Measurements from ENCODE around the gene TUBGCP6.

TUBGCP6 gene

DNA sequence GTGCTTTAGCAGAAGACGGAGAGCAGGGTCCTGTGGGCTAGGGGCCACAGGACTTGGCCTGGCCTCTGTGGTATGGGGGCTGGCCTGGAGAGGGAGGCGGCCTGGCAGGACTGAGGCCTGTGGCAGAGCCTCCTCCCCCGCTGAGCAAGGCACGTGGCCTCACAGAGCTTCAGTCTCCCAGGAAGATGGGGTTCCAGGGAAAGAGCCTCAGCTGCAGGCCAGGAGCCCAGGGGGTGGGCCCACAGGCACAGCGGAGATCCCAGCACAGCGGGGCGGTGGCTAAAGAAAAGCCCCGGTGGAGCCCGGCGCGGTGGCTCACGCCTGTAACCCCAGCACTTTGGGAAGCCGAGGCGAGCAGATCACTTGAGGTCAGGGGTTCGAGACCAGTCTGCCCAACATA lies 14.5 kb upstream of the TUBGCP6 start:
- peaks cover 9% of the 10 kb centered on the region for H3K27me3 Mint-ChIP-seq
- H3K4me1 Mint-ChIP-seq, result peaks cover 6% of the 10 kb centered on the region
- no peak overlapping the region for H3K27ac Mint-ChIP-seq
- H3K9me3 Mint-ChIP-seq, result no peaks in the 10 kb centered on the region
- H3K4me3 Mint-ChIP-seq, result no peak overlapping the region
- H3K36me3 Mint-ChIP-seq, result no peaks in the 10 kb centered on the region

DNA sequence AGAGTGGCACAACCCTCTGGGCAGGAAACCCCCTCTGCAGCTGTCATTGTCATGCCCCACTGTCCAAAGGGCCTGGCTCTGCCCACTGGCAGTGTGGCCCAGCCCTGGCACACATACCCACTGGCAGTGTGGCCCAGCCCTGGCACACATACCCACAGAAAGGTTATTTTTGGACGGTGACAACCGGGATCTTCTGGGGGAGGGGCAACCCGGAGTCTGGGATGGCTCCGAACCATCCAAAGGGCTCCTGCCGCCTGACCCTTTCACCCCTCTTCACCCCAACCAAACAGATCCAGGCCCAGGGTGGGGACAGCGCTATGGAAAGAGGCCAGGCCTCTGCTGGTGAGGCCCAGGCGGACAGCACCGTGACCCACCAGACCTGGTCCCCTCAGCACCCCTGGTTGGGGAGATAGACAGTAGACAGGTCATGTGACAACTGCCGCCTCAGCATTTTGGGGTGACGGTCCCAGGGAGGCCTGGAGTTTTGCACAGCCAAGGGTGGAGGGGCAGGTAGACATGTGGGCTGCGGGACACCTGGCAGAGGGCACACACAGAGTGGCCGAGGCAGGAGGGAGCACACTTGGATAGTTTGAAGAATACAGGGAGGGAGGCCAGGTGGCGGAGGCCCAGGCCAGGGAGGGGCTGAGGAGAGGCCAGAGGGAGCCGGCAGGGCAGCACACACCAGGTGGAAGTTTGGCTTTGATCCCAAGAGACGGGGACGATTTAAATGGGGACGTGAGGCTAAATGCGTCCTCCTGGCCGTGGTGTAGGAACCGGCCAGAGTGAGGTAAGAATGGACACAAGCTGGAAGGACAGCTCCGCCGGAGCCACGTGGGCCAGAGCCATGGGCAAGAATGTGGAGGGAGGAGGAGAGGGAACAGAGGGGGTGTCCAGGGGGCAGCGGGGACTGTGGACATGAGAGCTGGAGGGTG lies 13.8 kb upstream of the TUBGCP6 start:
- H3K36me3 Mint-ChIP-seq, result no peaks in the 10 kb centered on the region
- H3K27me3 Mint-ChIP-seq, result peaks cover 9% of the 10 kb centered on the region
- H3K9me3 Mint-ChIP-seq, result no peaks in the 10 kb centered on the region
- H3K4me1 Mint-ChIP-seq, result peaks cover 6% of the 10 kb centered on the region
- no peak overlapping the region for H3K4me3 Mint-ChIP-seq
- H3K27ac Mint-ChIP-seq, result no peak overlapping the region

DNA sequence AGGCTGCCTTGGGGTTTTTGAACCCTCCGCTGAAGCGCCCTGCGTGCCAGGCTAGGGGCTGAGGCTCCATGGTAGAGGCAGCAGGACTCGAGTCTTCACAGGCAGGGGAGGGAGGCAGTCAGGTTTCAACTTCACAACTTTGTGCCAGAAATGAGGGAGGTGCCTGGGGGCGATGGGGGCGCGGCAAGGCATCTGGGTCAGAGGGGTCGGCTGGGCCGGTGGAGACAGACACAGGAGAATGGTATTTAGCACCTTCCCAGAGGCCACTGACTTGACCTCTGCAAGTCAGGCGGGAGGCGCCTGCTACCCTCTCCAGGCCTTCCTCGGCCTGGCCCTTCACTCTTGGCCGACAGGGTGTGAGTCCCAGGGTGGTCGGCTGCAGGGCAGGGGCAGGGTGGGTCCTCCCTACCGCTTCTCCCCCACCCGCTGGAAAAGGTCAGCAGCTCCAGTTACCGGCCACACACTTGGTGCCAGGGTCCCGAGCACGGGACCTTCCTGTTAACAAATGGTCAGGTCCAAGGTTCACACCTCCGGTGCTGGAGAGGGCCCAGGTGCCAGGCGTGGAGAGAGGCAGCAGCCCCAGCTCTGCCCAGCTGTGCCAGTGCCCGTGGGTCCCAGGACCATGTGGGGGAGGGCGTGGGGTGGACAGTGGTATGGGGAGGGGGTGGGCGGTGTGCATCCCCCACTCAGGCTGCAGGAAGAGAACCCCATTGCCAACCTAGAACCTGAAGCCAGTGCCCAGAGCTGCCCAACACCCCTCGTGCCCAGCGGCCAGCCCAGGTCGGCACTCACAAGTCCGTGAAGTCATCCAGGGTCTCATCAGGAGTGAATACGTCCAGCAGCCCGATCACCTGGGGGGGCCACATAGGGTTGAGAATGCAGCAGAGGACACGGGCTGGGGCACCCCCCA lies 12.9 kb upstream of the TUBGCP6 start:
- Mint-ChIP-seq H3K9me3 (no peaks in the 10 kb centered on the region), H3K4me3 (no peak overlapping the region), H3K27ac (no peak overlapping the region), H3K36me3 (no peaks in the 10 kb centered on the region), H3K4me1 (peaks cover 6% of the 10 kb centered on the region), H3K27me3 (peaks cover 9% of the 10 kb centered on the region)

DNA sequence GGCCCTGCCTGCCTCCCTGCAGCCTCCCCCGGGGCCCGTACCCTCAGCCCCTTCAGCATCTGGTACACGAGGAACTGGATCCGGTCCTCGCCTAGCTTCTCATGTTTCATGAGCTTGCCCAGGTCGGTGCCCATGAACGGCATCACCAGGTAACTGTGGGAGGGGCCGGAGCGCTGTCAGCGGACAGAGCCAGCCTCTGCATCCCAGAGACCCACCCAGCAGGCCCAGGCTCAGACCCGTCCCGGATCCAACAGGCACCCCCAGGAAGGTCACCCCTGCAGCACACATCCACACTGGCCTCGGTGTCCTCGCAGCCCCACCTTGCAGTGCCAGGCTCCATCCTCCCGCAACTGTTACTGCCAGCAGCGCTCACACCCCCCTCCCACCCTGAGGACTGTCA lies 12.2 kb upstream of the TUBGCP6 start:
- H3K9me3 Mint-ChIP-seq, result no peaks in the 10 kb centered on the region
- peaks cover 2% of the 10 kb centered on the region for H3K4me1 Mint-ChIP-seq

DNA sequence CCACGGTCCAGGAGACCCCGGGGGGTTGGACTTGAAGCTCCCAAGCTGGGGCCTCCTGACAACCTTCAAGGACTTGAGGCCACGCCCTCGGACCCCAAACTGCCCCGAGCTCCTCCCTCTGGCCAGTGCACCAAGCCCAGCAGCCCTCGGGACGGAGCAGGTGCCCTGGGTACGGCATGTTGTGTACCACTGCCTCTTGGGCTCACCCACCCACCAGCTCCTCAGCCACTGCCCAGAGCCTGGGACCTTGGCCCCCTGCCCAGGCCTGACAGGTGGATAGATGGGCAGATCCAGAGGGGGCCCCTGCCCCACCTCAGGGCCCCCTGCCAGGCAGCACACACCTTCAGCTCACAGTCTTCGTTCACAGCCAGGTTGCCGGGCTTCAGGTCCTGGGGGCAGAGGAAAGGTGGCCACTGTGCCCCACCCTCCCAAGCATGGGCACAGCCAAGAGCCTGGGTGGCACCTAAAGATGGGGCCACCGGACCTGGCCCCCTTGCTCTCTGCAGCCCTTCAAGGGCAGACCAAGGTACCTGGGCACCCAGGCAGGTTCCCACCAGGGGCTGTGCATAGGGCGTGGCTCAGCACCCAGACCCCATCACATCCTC lies 11.5 kb upstream of the TUBGCP6 start:
- H3K9me3 Mint-ChIP-seq, result no peaks in the 10 kb centered on the region
- no peak overlapping the region for H3K4me3 Mint-ChIP-seq
- H3K36me3 Mint-ChIP-seq, result no peaks in the 10 kb centered on the region
- peaks cover 3% of the 10 kb centered on the region for H3K27me3 Mint-ChIP-seq
- H3K4me1 Mint-ChIP-seq, result no peaks in the 10 kb centered on the region
- no peak overlapping the region for H3K27ac Mint-ChIP-seq

More for the DNA sequence above, 12.2 kb upstream of the TUBGCP6 start:
- H3K36me3 Mint-ChIP-seq, result no peaks in the 10 kb centered on the region
- H3K4me3 Mint-ChIP-seq, result no peak overlapping the region
- H3K27ac Mint-ChIP-seq, result no peak overlapping the region
- peaks cover 5% of the 10 kb centered on the region for H3K27me3 Mint-ChIP-seq

DNA sequence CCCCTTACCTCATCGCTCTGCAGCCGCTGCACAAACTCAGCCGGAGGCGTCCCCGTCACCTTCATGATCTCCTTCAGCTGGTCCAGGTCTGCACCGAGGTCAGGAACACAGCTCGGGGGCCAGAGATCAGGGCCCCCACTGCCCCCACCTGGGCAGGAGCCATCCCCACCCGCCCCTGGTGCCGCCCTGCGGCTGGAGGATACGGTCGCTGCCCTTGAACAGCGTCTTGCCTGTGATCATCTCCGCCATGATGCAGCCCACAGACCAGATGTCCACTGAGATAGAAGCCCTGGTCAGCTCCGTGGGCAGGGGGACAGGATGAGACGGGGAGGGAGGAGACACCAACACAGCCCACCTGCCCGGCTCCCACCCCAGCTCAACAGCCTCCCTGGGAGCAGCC lies 10.8 kb upstream of the TUBGCP6 start:
- H3K27ac Mint-ChIP-seq, result no peak overlapping the region
- H3K9me3 Mint-ChIP-seq, result no peaks in the 10 kb centered on the region
- H3K4me3 Mint-ChIP-seq, result no peak overlapping the region

DNA sequence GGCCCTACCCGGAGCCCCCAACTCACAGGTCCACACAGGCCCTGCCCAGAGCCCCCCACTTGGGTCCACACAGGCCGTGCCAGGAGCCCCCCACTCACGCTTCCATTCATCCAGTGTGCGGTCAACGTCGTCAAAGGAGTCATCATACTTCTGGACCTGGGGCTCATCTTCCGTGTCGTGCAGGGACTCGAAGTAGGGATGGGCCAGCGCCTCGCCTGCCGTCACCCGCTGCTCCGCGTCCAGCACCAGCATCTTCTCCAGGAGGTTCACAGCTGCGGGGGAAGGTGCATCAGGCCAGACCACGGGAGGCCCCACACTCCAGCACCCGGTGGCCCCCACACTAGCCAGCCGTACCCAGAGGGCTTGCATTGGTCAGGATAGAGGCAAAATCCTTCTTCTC lies 10.3 kb upstream of the TUBGCP6 start:
- Mint-ChIP-seq H3K4me3 (no peak overlapping the region), H3K36me3 (no peaks in the 10 kb centered on the region), H3K4me1 (peaks cover 2% of the 10 kb centered on the region)

More for the DNA sequence above, 10.8 kb upstream of the TUBGCP6 start:
- Mint-ChIP-seq H3K4me1 (no peaks in the 10 kb centered on the region), H3K36me3 (no peaks in the 10 kb centered on the region), H3K27me3 (peaks cover 3% of the 10 kb centered on the region)

DNA sequence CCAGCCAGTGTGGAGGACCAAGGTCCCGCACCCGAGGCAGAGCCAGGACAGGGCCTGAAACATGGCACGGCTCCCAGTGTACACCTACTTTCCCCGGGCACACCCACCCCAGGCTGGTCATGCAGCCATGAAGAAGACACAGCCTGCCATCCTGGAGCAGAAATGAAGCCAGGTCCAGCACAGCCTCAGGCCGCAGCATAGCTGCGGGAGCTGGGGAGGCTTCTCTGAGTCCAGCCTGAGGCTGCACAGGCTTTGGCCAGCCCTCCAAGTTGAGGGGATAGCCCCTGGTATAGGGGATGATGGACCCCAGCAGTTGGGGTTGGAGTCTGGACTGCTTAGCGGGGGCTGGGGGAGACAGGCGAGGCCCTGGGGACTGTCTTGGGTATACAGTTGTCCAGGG lies 9.1 kb upstream of the TUBGCP6 start:
- no peak overlapping the region for H3K27ac Mint-ChIP-seq
- peaks cover 7% of the 10 kb centered on the region for H3K4me1 Mint-ChIP-seq
- H3K9me3 Mint-ChIP-seq, result no peaks in the 10 kb centered on the region
- H3K36me3 Mint-ChIP-seq, result no peaks in the 10 kb centered on the region
- H3K4me3 Mint-ChIP-seq, result no peak overlapping the region
- peaks cover 3% of the 10 kb centered on the region for H3K27me3 Mint-ChIP-seq

More for the DNA sequence above, 10.3 kb upstream of the TUBGCP6 start:
- Mint-ChIP-seq H3K27me3 (peaks cover 3% of the 10 kb centered on the region), H3K27ac (no peak overlapping the region), H3K9me3 (no peaks in the 10 kb centered on the region)

DNA sequence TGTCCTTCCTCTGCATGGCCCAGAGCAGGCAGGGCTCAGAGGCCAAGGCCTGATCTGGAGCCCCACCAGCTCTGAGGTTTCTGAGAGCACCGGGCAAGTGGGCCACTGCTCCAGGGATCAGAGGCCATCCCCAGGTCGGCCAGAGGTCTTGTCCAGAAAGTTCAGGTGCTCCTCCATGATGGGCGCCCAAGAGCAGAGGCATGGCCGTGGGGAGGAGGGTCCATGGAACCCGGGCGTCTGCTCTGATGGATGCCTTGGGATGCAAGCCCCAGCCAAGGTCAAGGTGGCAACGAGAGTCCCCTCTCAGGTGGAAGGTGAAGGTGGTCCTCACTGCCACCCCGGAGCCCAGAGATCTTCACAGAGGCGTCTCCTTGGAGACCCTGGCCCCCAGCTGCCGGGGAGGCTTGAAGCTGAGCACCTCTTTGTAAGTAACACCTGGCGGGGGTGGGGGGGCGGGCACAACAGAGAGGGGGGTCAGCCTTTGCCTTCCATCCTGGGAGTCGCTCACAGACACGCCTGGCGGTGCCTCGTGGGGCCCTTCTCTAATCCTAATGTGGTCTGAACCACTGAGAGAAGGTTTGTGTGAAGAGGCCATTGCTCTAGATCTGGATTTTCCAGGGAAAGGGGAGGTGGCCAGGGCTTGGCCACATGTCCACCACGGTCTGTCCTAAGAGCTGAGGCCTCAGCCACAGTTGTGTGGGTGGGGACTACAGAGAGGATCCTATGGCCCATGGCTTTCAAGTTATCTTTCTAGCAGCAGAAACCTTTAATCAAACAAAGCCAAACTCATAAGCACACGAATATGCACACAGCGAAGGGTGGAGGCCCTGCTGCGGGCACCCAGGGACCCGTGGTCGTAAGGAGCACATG lies 8.5 kb upstream of the TUBGCP6 start:
- Mint-ChIP-seq H3K27me3 (peaks cover 2% of the 10 kb centered on the region), H3K27ac (no peak overlapping the region), H3K4me3 (no peak overlapping the region), H3K4me1 (peaks cover 7% of the 10 kb centered on the region), H3K36me3 (no peaks in the 10 kb centered on the region), H3K9me3 (no peaks in the 10 kb centered on the region)

DNA sequence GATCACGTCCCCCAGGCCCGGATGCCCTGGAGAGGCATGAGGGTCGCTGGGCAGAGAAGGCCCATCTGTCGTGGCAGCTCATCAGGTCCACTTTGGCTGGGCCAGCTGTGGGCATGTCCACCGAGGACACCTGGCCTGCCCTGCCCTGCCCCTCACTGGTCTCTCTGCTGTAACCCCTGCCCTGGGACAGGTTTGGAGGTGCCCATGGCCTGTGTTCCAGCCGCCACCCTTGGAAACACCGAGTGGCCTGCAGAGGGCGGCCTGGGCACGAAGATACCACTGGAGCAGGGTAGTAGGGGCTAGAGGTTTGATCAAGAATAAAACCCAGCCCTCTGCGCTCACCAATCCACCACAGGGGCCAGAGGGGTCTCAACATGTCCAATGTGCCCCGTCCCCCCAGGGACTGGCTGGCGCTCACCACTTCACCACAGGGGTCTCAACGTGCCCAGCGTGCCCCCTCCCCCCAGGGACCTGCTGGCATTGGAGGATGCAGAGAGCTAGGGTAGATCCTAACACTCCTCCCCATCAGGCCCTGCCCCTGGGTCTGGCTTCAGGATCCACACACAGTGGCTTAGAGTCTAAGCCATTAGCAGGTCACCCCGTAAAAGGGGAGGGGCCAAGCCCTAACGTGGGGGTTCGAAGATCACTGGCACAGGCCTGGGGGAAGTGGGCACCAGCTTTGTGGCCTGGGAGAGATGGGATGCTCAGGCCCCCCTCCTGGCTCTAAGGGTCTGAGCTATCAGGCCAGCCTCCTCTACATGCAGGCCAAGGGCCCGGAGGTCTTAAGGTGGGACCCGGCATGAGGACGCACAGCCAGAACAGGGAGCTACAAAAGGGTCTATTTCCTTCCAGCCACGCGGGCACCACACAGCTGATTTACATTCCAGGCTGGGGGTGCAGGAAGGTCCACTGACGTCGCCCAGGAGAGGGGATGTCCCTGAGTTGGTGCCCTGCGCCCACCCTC lies 7.5 kb upstream of the TUBGCP6 start:
- Mint-ChIP-seq H3K4me1 (peaks cover 9% of the 10 kb centered on the region), H3K27ac (no peak overlapping the region), H3K4me3 (peak overlapping the region; percentile 66)

DNA sequence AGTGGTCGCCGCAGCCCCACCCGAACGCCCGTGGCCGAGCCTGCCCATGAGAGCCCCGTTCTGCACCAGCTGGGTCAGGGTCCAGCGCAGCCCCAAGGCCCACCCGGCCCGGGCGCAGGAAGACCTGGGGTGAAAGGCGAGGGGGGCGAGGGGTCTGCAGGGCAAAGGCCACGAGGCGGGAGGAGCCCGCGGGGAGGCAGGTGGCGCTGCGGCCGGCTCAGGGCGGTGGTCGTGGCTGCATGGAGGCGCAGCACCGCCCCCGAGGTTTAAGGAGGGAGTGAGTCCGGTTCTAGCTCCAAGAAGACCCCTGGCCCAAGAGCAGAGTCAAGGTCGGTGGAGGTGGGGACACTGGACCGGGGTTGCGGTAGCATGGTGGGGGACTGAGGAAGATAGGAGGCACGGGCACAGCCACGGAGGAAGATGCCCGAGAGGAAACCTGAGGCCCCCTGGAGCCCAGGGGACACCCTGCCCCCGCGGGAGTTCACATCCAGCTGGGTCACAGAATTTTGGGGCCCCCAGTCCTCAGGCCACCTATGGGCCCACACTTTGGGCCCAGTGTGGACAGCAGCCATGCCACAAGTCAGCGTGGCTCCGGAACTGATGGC lies 6.8 kb upstream of the TUBGCP6 start:
- H3K27ac Mint-ChIP-seq, result no peak overlapping the region
- no peaks in the 10 kb centered on the region for H3K27me3 Mint-ChIP-seq
- H3K4me3 Mint-ChIP-seq, result peak overlapping the region; percentile 66
- peaks cover 12% of the 10 kb centered on the region for H3K4me1 Mint-ChIP-seq
- H3K36me3 Mint-ChIP-seq, result peaks cover 2% of the 10 kb centered on the region
- H3K9me3 Mint-ChIP-seq, result no peaks in the 10 kb centered on the region

More for the DNA sequence above, 7.5 kb upstream of the TUBGCP6 start:
- no peaks in the 10 kb centered on the region for H3K9me3 Mint-ChIP-seq
- peaks cover under 1% of the 10 kb centered on the region for H3K27me3 Mint-ChIP-seq
- H3K36me3 Mint-ChIP-seq, result no peaks in the 10 kb centered on the region

DNA sequence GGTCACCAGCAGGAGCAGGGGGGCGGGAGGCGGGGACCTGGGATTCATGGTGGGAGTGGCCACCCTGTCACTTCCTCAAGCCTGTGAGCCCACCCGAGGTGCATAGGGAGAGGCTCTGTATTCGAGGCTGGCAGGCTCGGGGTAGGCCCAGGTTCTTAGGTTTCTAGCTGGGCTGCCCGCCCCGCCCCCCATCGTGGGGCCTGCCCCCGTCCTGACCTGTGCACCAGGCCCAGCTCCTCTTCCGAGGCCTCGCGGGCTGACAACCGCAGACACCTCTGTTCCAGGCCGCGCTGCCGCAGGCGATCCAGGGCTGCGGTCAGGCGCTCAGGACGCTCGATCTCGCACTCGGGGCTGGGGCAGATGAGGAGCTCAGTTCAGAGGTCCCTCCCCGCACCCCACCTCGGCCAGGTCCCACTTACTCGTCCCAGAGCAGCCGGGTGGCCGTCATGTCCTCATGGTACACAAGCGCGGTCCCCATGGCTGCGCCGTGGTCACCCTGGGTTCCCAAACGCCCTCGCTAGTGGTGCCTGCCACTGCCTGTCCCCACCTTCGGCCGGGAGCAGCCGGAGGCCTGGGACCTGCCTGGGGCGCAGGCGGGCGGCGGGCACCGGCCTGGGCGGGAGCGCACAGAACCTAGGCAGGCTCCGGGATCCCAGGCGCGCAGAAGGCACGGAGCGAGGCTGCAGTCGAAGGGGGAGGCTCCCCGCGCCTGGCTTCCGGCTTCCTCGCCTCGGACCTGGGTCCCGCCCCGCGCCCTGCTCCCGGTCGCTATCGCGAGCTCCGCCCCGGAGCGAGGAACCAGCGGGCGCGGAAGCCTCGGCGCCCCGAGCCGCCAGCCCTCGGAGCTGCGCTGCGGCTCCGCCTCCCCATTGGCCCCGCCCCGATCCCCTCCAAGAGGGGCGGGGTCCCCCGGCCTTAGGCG lies 6.0 kb upstream of the TUBGCP6 start, which contains the start of gene HDAC10:
Gene HDAC10 (minus strand): TSS at position 711 of the 922 bp plus-strand sequence. CDS start 233 bp downstream, at position 478.
- Mint-ChIP-seq H3K36me3 (peaks cover 2% of the 10 kb centered on the region), H3K9me3 (no peaks in the 10 kb centered on the region), H3K27ac (no peak within 1 kb of the TSS), H3K4me3 (peak within 1 kb of the TSS; percentile 79), H3K27me3 (no peaks in the 10 kb centered on the region), H3K4me1 (peaks cover 12% of the 10 kb centered on the region)

DNA sequence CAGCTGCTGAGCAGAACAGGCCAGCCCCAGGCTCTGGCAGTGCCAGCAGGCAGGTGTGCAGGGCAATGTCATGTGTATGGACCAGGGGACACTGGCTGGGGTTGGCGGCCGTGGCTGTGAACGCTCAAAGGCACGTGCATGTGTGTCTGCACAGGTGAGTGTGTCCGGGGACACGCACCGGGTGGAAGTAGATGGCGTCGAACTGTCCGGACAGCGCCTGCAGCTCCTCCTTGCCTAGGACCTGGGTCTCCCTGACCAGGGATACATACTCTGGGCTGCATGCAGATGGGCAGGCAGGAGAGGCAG lies 5.4 kb upstream of the TUBGCP6 start:
- peaks cover 12% of the 10 kb centered on the region for H3K4me1 Mint-ChIP-seq

More for the DNA sequence above, 5.4 kb upstream of the TUBGCP6 start:
- Mint-ChIP-seq H3K27ac (no peak overlapping the region), H3K36me3 (peaks cover 2% of the 10 kb centered on the region), H3K27me3 (no peaks in the 10 kb centered on the region), H3K9me3 (no peaks in the 10 kb centered on the region), H3K4me3 (peak overlapping the region; percentile 79)

Measured in activated naive CD4-positive, alpha-beta T cell treated with anti-CD3 and anti-CD28 coated beads, Interleukin-2, amount 50 U/mL, for 24 hours (primary cell).